HG03039 (cell line): ENCODE measurements around the gene AP5B1.

Source experiments
- ATAC-seq: cut with Tn5 transposase; IDR thresholded peaks from one replicate; pipeline ENCODE4 v1.9.1; 2021; ENCODE audit warnings: mild to moderate bottlenecking, moderate library complexity; ENCODE audit not compliant: unreplicated experiment

The AP5B1 gene

GRCh38 chr11:65802841-65803240 is 22.1 kb upstream of the AP5B1 start:
- no peak for ATAC-seq

- ATAC-seq = no peak
Measured at GRCh38 chr11:65801153-65801987, 20.6 kb upstream of the AP5B1 start.

GRCh38 chr11:65798882-65799281 is 18.1 kb upstream of the AP5B1 start:
- no peak for ATAC-seq

GRCh38 chr11:65797711-65798110 is 16.9 kb upstream of the AP5B1 start:
- no peak for ATAC-seq

GRCh38 chr11:65796726-65797601 is 16.2 kb upstream of the AP5B1 start:
- ATAC-seq = no peak

GRCh38 chr11:65794570-65795510 is 14.1 kb upstream of the AP5B1 start:
- no peak for ATAC-seq

- ATAC-seq = no peak
Measured at GRCh38 chr11:65793625-65794400, 13.0 kb upstream of the AP5B1 start.

- ATAC-seq = no peak
Measured at GRCh38 chr11:65793144-65793581, 12.4 kb upstream of the AP5B1 start.

- no peak for ATAC-seq
Measured at GRCh38 chr11:65792456-65792855, 11.7 kb upstream of the AP5B1 start.

GRCh38 chr11:65791719-65792213 is 11.0 kb upstream of the AP5B1 start:
- ATAC-seq = no peak

- ATAC-seq = no peak
Measured at GRCh38 chr11:65790902-65791650, 10.3 kb upstream of the AP5B1 start.

GRCh38 chr11:65790104-65790901 is 9.5 kb upstream of the AP5B1 start:
- no peak for ATAC-seq

GRCh38 chr11:65789230-65790103 is 8.7 kb upstream of the AP5B1 start:
- ATAC-seq = no peak

- no peak for ATAC-seq
Measured at GRCh38 chr11:65788821-65789220, 8.0 kb upstream of the AP5B1 start.

GRCh38 chr11:65787649-65788622 is 7.2 kb upstream of the AP5B1 start:
- ATAC-seq = no peak
